ENCODE results near the gene TRIM8. TPM values are rescaled to one million over a fixed set of nuclear protein-coding genes. Genes with fewer than 3 reads are reported as not detected.

The TRIM8 gene
- total and polyA plus RNA-seq, 9 of the 15 experiments (the other 6 are each of a cell fraction or from before 2014, with no cell fraction given), result 1.7 to 26.0 (median 9.1) TPM

GRCh38 chr10:102643336-102644065 lies 778 bp upstream of the TRIM8 start (continued):
- peak; percentile 93 for TF ChIP-seq PRDM10 (IDR thresholded peaks at IDR 0.05; ENCODE audit: partially characterized antibody)
- no peak for TF ChIP-seq GTF2B (IDR thresholded peaks at IDR 0.05; ENCODE audit: extremely low read depth, insufficient read length)
- TF ChIP-seq ZNF384 (IDR thresholded peaks at IDR 0.05; ENCODE audit: low read depth, low read length), result 0 out of 2 replicates have a peak, but pooled peaks have one; percentile 23
- TF ChIP-seq SMARCE1 (IDR thresholded peaks at IDR 0.05), result no peak
- TF ChIP-seq HLTF (IDR thresholded peaks at IDR 0.05), result no peak
- TF ChIP-seq ARID2 (IDR thresholded peaks at IDR 0.05), result no peak
- no peak for TF ChIP-seq ZNF740 (CRISPR knock-in tag; IDR thresholded peaks at IDR 0.05)
- TF ChIP-seq ZNF740 (tag; IDR thresholded peaks at IDR 0.05), result peak in 1 of 2 experiments; percentile 80; a peak in 2 of 4 replicates
- no peak for TF ChIP-seq SNIP1 (IDR thresholded peaks at IDR 0.05; ENCODE audit: low read depth)
- no peak for TF ChIP-seq SETDB1 (IDR thresholded peaks at IDR 0.05; ENCODE audit: low read length)
- TF ChIP-seq YY1 (IDR thresholded peaks at IDR 0.05; ENCODE audit: borderline replicate concordance in 1 of 3, control insufficient read depth in 1 of 3, extremely low read depth in 1 of 3, insufficient read depth in 3 of 3, insufficient read length in 1 of 3, insufficient replicate concordance in 2 of 3, low read depth in 1 of 3, low read length in 2 of 3), result peak in 2 of 3 experiments; percentile 69 to 75
- peak; percentile 65; the same call in 1 of the 2 replicates for TF ChIP-seq ZBTB7A (IDR thresholded peaks at IDR 0.05; ENCODE audit: borderline replicate concordance, control insufficient read depth, low read depth, low read length)
- TF ChIP-seq VEZF1 (CRISPR knock-in tag; IDR thresholded peaks at IDR 0.05), result peak; percentile 97
- peak in 1 of 2 experiments; percentile 51; a peak in 1 of 4 replicates for TF ChIP-seq NONO (IDR thresholded peaks at IDR 0.05; ENCODE audit: low read depth in 2 of 2, low read length in 1 of 2)
- TF ChIP-seq MBD2 (IDR thresholded peaks at IDR 0.05; ENCODE audit: borderline replicate concordance, low read depth), result 0 out of 2 replicates have a peak, but pooled peaks have one; percentile 15
- TF ChIP-seq GABPA (tag; conservative IDR thresholded peaks at IDR 0.05; ENCODE audit: low read depth), result 0 out of 2 replicates have a peak, but pooled peaks have one; percentile 2
- TF ChIP-seq CHD1 (IDR thresholded peaks at IDR 0.05; ENCODE audit: low read length), result peak; percentile 44
- TF ChIP-seq POLR2AphosphoS2 (IDR thresholded peaks at IDR 0.05; ENCODE audit: low read length), result no peak
